ENCODE measurements around the gene LASP1NB.

DNA sequence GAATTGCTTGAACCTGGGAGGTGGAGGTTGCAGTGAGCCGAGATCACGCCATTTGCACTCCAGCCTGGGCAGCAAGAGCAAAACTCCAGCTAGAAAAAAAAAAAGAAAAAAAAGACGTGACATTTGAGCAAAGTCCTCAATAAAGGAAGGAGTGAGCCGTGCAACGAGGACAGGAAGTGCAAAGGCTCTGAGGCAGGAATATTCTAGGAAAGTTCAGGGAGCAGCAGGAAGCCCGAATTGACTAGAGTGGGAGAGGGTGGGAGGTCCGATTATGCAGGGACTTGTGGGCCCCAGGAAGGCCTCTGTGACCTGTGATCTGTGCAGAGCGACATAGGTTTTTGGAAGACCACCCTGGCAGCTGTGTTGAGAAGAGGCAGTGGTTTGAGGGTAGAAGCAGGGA, 8.6 kb upstream of the LASP1NB start:
- TF ChIP-seq, protein P1, sequence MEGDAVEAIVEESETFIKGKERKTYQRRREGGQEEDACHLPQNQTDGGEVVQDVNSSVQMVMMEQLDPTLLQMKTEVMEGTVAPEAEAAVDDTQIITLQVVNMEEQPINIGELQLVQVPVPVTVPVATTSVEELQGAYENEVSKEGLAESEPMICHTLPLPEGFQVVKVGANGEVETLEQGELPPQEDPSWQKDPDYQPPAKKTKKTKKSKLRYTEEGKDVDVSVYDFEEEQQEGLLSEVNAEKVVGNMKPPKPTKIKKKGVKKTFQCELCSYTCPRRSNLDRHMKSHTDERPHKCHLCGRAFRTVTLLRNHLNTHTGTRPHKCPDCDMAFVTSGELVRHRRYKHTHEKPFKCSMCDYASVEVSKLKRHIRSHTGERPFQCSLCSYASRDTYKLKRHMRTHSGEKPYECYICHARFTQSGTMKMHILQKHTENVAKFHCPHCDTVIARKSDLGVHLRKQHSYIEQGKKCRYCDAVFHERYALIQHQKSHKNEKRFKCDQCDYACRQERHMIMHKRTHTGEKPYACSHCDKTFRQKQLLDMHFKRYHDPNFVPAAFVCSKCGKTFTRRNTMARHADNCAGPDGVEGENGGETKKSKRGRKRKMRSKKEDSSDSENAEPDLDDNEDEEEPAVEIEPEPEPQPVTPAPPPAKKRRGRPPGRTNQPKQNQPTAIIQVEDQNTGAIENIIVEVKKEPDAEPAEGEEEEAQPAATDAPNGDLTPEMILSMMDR (IDR thresholded peaks at IDR 0.05; ENCODE audit: extremely low read depth in 1 of 2, insufficient read depth in 1 of 2, low read depth in 1 of 2, low read length in 2 of 2) = no peak
- TF ChIP-seq POLR2AphosphoS5 (IDR thresholded peaks at IDR 0.05; ENCODE audit: insufficient read depth, low read depth, low read length) (no peak), EZH2 (IDR thresholded peaks at IDR 0.05; ENCODE audit: borderline replicate concordance, low read depth, low read length, severe bottlenecking) (no peak), POLR2A (IDR thresholded peaks at IDR 0.05; ENCODE audit: low read depth, low read length) (no peak), JUN (IDR thresholded peaks at IDR 0.05; ENCODE audit: borderline replicate concordance, insufficient read depth, insufficient read length, low read depth) (no peak)
- TF ChIP-seq, protein P2, sequence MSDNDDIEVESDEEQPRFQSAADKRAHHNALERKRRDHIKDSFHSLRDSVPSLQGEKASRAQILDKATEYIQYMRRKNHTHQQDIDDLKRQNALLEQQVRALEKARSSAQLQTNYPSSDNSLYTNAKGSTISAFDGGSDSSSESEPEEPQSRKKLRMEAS (IDR thresholded peaks at IDR 0.05; ENCODE audit: insufficient read depth, insufficient read length) = no peak

All from endothelial cell of umbilical vein (primary cell).